ENCODE data around the gene WDR27. TPM values are rescaled to one million over a fixed set of nuclear protein-coding genes. Genes with fewer than 3 reads are reported as not detected.

WDR27 gene
- total RNA-seq, 3 donors from 2014 or later: 30.9 to 60.5 (median 49.1) TPM

DNA sequence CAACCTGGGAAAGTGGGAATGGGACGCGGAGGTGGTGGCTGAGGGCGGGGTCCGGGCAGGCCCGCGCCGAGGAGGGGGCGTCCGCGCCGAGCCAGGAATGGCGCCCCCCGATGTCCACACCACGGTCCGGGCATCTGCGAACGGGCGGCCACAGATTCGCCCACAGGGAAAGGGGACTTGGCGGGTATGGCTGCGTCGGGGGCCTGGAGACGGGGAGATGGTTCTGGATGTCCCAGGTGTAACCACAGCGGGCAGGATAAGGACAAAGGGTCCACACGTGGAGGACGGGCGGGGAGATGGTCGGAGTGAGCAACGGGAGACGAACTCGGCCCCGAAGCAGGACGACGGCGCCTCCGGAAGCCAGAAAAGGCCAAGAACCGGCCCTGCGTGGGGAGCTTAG is 124.6 kb downstream of the WDR27 start:
- ATAC-seq: no peak

DNA sequence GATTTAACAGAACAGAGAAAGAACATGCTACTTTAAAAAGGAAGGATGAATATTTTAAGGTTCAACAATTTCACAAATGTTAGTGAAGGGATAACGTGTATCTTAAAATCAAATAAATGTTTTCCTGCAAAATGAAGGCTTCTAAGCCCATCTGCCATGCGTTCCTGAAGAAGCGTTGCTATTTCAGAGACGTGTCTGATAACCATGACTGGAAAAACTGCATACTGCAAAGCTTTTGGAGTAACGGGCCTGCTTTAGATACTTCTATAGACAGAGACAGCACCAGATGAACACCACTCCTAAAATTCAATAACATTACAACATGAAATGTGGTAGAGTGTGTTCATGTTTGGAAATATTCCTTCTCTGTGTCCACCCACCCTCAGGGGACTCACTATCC is 126.0 kb downstream of the WDR27 start:
- H3K9me3 ChIP-seq: no peaks in the 10 kb centered on the region
- intact Hi-C loops (cut with DNase I, micrococcal nuclease): no loop called here

More for the DNA sequence above, 124.6 kb downstream of the WDR27 start:
- DNase-seq: no peak
- TF ChIP-seq, protein P1, sequence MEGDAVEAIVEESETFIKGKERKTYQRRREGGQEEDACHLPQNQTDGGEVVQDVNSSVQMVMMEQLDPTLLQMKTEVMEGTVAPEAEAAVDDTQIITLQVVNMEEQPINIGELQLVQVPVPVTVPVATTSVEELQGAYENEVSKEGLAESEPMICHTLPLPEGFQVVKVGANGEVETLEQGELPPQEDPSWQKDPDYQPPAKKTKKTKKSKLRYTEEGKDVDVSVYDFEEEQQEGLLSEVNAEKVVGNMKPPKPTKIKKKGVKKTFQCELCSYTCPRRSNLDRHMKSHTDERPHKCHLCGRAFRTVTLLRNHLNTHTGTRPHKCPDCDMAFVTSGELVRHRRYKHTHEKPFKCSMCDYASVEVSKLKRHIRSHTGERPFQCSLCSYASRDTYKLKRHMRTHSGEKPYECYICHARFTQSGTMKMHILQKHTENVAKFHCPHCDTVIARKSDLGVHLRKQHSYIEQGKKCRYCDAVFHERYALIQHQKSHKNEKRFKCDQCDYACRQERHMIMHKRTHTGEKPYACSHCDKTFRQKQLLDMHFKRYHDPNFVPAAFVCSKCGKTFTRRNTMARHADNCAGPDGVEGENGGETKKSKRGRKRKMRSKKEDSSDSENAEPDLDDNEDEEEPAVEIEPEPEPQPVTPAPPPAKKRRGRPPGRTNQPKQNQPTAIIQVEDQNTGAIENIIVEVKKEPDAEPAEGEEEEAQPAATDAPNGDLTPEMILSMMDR (IDR thresholded peaks at IDR 0.05): no peak
- intact Hi-C loops (cut with DNase I, micrococcal nuclease): no loop called here
- H3K4me3 ChIP-seq: no peak overlapping the region
- H3K9me3 ChIP-seq: no peaks in the 10 kb centered on the region
- H3K4me1 ChIP-seq (ENCODE audit: low read depth): no peaks in the 10 kb centered on the region
- H3K36me3 ChIP-seq (ENCODE audit: low read depth): no peaks in the 10 kb centered on the region

DNA sequence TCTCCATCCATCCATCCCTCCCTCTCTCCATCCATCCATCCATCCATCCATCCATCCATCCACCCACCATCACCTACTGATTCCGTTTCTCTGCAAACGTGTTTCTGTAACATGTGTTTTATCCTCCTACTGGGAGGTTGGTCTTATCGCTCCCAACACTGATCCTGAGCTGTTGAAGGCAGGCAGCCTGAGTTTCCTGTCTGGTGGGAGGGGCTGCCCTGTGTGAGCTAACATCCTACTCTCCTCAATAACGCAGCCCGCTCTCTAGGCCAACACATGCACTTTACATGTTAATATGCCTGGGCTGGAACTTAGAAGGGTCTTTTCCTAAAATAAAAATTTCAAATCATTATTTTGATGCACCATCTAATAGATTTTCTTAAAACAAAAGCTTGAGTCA is 126.5 kb downstream of the WDR27 start:
- H3K9me3 ChIP-seq: no peaks in the 10 kb centered on the region
- ATAC-seq: no peak

More for the DNA sequence above, 126.0 kb downstream of the WDR27 start:
- TF ChIP-seq, protein P1 (IDR thresholded peaks at IDR 0.05): no peak
- DNase-seq (no peak), ATAC-seq (no peak)
- no peak overlapping the region for H3K4me3 ChIP-seq
- H3K4me1 ChIP-seq (ENCODE audit: low read depth): no peaks in the 10 kb centered on the region
- no peaks in the 10 kb centered on the region for H3K36me3 ChIP-seq (ENCODE audit: low read depth)

DNA sequence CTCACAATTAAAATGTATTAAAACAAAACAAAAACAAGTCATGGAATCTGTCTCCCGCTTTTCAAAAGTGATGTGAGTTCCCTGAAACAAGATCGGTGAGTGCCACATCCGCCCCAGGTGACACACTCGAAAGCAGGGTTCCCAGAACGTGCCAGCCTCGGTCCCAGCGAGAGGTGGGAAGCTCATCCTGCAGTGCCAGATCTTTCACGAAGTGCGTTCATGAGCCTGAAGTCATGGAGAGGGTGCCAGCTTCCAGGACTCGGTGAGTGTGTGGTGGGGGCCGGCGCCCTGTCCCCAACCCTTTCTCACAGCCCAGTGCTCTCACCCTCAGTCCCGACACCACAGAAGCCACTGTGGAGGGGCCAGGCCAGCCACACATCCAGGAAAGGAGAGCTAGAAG is 127.4 kb downstream of the WDR27 start:
- Histone ChIP-seq H3K4me3 (no peak overlapping the region), H3K9me3 (no peaks in the 10 kb centered on the region), H3K36me3 (ENCODE audit: low read depth) (no peaks in the 10 kb centered on the region), H3K4me1 (ENCODE audit: low read depth) (no peaks in the 10 kb centered on the region)
- ATAC-seq (no peak), DNase-seq (no peak)
- intact Hi-C loops (cut with DNase I, micrococcal nuclease): no loop called here
- TF ChIP-seq, protein P1 (IDR thresholded peaks at IDR 0.05): no peak

More for the DNA sequence above, 126.5 kb downstream of the WDR27 start:
- no peak for DNase-seq
- intact Hi-C loops (cut with DNase I, micrococcal nuclease): no loop called here
- no peaks in the 10 kb centered on the region for H3K4me1 ChIP-seq (ENCODE audit: low read depth)
- TF ChIP-seq, protein P1 (IDR thresholded peaks at IDR 0.05): no peak
- no peaks in the 10 kb centered on the region for H3K36me3 ChIP-seq (ENCODE audit: low read depth)
- H3K4me3 ChIP-seq: no peak overlapping the region

DNA sequence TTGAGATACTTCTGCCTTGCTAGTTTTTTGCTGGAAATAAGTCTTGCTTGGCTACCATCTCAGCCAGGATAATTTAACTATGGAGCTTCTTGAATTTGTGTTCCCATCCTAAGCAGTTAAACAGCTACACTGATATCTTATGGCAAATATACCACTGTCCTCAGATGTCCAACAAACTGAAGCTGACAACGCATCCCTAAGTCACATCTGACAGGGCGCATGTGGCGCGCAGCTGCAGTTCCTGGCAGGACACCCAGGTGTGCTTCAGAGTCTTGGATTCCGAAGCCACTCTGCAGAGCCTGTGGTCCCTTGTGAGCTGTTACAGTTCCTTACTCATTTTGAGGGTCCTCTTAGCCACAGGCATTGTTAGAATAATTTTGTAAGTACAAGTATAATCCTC is 127.9 kb downstream of the WDR27 start:
- ATAC-seq: no peak
- Histone ChIP-seq H3K4me1 (ENCODE audit: low read depth) (no peaks in the 10 kb centered on the region), H3K4me3 (no peak overlapping the region), H3K36me3 (ENCODE audit: low read depth) (no peaks in the 10 kb centered on the region), H3K9me3 (no peaks in the 10 kb centered on the region)
- no peak for DNase-seq
- TF ChIP-seq, protein P1 (IDR thresholded peaks at IDR 0.05): no peak
- intact Hi-C loops (cut with DNase I, micrococcal nuclease): no loop called here

Data from mucosa of descending colon (tissue), 3 donors.